Dermis microvascular lymphatic vessel endothelial cell (primary cell): ENCODE measurements around the gene VIPAS39. TPM values are rescaled to one million over a fixed set of nuclear protein-coding genes. Genes with fewer than 3 reads are reported as not detected.

ENCODE experiments used
- DNase-seq, 2 donors: peaks; one replicate each; pipeline versions ENCODE4 v3.0.0 to v3.0.0-alpha.2; 2010; ENCODE audit warnings: low read depth in 2 of 2
- total RNA-seq: library from RNA; depleted of rRNA; stranded (reverse); fragments of >200 nt; gene quantifications from 2 replicates; pipeline ENCODE4 v1.2.1, GENCODE V29; 2014

The VIPAS39 gene
- total RNA-seq, 1 donor from 2014 or later = 25.2 TPM

- no peak for DNase-seq
Observed at GRCh38 chr14:77406718-77407117, 50.7 kb downstream of the VIPAS39 start.

- DNase-seq = no peak
Observed at GRCh38 chr14:77406086-77406485, 51.3 kb downstream of the VIPAS39 start.

- DNase-seq = no peak
Observed at GRCh38 chr14:77403768-77404167, 53.6 kb downstream of the VIPAS39 start.

- no peak for DNase-seq
Observed at GRCh38 chr14:77400216-77400615, 57.2 kb downstream of the VIPAS39 start.

GRCh38 chr14:77390188-77390587, 67.2 kb downstream of the VIPAS39 start:
- DNase-seq = no peak

GRCh38 chr14:77378701-77379100, 78.7 kb downstream of the VIPAS39 start:
- no peak for DNase-seq

GRCh38 chr14:77377502-77377844, 79.9 kb downstream of the VIPAS39 start:
- DNase-seq = no peak

GRCh38 chr14:77376771-77377501, 80.5 kb downstream of the VIPAS39 start, which contains the start of the genes SAMD15 and TMED8:
Gene SAMD15, plus strand, starts transcription at chr14:77377379. Its CDS starts 40 bp downstream, at chr14:77377419.
Gene TMED8, minus strand, starts transcription at chr14:77377094. Its CDS starts 41 bp downstream, at chr14:77377053.
- peak; percentile 54 to 86 for DNase-seq

Other genes with a start within 250 kb of the VIPAS39 start
- gene NGB, start 186.4 kb downstream of the VIPAS39 start, total RNA-seq = not detected in 2 replicates
- 7.8 and 9.0 TPM in 2 replicates for gene POMT2, start 136.7 kb downstream of the VIPAS39 start, total RNA-seq
- 24.5 and 32.4 TPM in 2 replicates for gene GSTZ1, start 136.6 kb downstream of the VIPAS39 start, total RNA-seq
- 8.3 and 8.7 TPM in 2 replicates for gene TMED8, start 80.5 kb downstream of the VIPAS39 start, total RNA-seq
- 0.38 and 1.0 TPM in 2 replicates for gene SAMD15, start 80.2 kb downstream of the VIPAS39 start, total RNA-seq
- 0.13 and 0.26 TPM in 2 replicates for gene NOXRED1, start 34.1 kb downstream of the VIPAS39 start, total RNA-seq
- 69.7 and 73.0 TPM in 2 replicates for gene AHSA1, start 492 bp upstream of the VIPAS39 start, total RNA-seq
- gene ISM2, start 41.2 kb upstream of the VIPAS39 start, total RNA-seq = under 0.01 TPM in 2 replicates
- 60.2 and 68.7 TPM in 2 replicates for gene SPTLC2, start 159.0 kb upstream of the VIPAS39 start, total RNA-seq